H1 (cell line): ENCODE results near the gene CIB2. TPM values are rescaled to one million over a fixed set of nuclear protein-coding genes. Genes with fewer than 3 reads are reported as not detected.

ENCODE experiments used
- BRCA1 ChIP-seq: IDR thresholded peaks from 2 replicates; pipeline ENCODE4 v1.6.1; 2012; ENCODE audit warnings: low read depth, low read length, improper control_type of control experiment
- TAF1 ChIP-seq: IDR thresholded peaks from 2 replicates; pipeline ENCODE4 v1.6.1; 2011; ENCODE audit warnings: mild to moderate bottlenecking, low read depth, low read length
- TEAD4 ChIP-seq: IDR thresholded peaks from 2 replicates; pipeline ENCODE4 v1.6.1; 2012; ENCODE audit warnings: low read depth, low read length, inconsistent platforms, mixed read lengths
- polyA plus RNA-seq, 7 experiments: library from polyadenylated mRNA; depleted of rRNA in 3 of 7; stranded (reverse) in 5 of 7; unstranded in 2 of 7; fragments of >200 nt in 5 of 7; fragments of 200-250 nt in 2 of 7; gene quantifications; 1 replicate in 5 of 7; 2 replicates in 1 of 7; 4 replicates in 1 of 7; pipeline versions ENCODE4 v1.2.1 to v1.2.3, GENCODE V29; 2011 to 2013; ENCODE audit warnings: missing spikeins in 2 of 7, mixed read lengths in 2 of 7
- total RNA-seq: library from RNA; stranded (reverse); fragmentation: NEBNext Ultra II Directional; extraction: Animal tissue kit (Norgen Biotek cat#: 25700); gene quantifications from 2 replicates; pipeline ENCODE4 v1.2.1, GENCODE V29; 2021
- TF ChIP-seq, protein P1 (sequence below), 3 experiments: IDR thresholded peaks; 1 replicate in 2 of 3; 2 replicates in 1 of 3; pipeline versions ENCODE4 v1.5.1 to v1.6.1; 2011; ENCODE audit warnings: low read length in 3 of 3, mild to moderate bottlenecking in 3 of 3, inconsistent platforms in 2 of 3, low read depth in 1 of 3, moderate library complexity in 1 of 3; ENCODE audit not compliant: insufficient read depth in 1 of 3; ENCODE audit errors: control extremely low read depth in 1 of 3

Gene CIB2
- total and polyA plus RNA-seq, 2 of the 8 experiments (the other 6 are each of a cell fraction or from before 2014, with no cell fraction given) = 41.5 to 45.8 TPM

DNA sequence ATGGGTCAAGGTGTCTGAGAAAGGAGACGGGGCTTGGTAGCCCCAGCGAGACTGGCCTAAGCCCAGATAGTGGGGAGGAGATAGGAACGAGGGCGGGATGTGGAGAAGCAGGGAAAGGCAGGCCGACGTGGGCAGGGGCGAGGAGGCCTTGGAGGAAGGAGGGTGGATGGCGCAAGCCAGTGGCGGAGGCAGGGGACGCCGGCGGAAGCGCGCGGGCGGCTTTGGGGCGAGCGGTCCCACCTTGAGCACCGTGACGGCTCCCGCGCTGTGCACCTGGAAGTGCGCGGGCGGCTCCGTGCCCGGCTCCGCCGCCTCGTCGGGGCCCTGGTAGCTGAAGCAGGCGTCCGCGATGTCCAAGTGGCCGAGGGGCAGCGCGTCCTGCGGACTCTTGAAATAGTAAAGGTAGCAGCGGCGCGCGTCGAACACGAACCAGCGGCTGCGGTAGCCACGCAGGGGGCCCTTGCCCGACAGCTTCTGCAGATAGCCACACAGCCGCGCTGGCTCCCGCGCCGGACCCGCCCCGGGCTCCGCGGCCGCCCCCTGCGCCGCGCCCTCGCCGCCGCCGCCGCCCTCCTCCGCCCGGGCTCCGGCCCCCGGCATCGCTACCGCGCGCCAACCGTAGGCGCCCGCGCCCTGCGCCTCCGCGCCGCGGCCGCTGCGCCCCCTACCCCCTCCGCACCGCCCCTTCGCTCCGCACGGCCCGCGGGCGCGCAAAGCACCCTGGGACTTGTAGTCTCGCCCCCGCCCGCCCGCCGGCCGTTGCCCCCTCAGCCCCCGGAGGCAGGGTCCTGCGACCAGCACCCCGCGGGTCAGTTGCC, 54.0 kb downstream of the CIB2 start, which contains the start of gene TBC1D2B (continued):
- TF ChIP-seq, protein P1, sequence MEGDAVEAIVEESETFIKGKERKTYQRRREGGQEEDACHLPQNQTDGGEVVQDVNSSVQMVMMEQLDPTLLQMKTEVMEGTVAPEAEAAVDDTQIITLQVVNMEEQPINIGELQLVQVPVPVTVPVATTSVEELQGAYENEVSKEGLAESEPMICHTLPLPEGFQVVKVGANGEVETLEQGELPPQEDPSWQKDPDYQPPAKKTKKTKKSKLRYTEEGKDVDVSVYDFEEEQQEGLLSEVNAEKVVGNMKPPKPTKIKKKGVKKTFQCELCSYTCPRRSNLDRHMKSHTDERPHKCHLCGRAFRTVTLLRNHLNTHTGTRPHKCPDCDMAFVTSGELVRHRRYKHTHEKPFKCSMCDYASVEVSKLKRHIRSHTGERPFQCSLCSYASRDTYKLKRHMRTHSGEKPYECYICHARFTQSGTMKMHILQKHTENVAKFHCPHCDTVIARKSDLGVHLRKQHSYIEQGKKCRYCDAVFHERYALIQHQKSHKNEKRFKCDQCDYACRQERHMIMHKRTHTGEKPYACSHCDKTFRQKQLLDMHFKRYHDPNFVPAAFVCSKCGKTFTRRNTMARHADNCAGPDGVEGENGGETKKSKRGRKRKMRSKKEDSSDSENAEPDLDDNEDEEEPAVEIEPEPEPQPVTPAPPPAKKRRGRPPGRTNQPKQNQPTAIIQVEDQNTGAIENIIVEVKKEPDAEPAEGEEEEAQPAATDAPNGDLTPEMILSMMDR (IDR thresholded peaks at IDR 0.05; ENCODE audit: control extremely low read depth in 1 of 3, insufficient read depth in 1 of 3, low read depth in 1 of 3, low read length in 3 of 3) = peak in 1 of 3 experiments; percentile 14; a peak in 1 of 4 replicates
- TF ChIP-seq BRCA1 = no peak
- no peak for TF ChIP-seq TAF1
- no peak for TF ChIP-seq TEAD4
